GM11168 (cell line): ENCODE measurements around the gene MBTPS1.

ENCODE experiments used
- in situ Hi-C: fragments of 300-500 bp; cut with MboI; formaldehyde crosslinking; loops from one replicate; pipeline ENCODE4 v1.12.0; 2022; ENCODE audit warnings: low sequenced_read_pairs; ENCODE audit not compliant: unreplicated experiment

The MBTPS1 gene

DNA sequence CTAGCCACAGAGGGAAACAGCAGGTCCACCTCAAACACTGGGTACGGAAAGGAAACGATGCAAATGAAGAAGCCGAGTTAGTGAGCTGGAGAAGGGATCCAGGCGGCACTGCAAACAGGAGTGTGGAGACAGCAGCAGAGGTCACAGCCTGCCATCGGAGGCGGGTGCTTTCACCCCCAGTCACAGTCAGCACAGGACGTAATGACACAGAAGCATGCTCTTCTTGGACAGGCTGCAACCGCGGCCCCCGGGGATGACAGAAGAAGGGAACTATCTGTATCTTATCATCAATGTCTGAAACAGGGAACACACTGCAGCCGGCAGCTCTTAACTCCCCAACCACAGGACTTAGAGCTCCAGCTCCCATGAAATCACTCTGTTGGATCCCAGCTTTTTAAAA lies 58.1 kb downstream of the MBTPS1 start:
- in situ Hi-C loops = loop anchor here (25.0 kb wide), 1 partner anchor 96 kb away; the partner anchor contains the start of genes NECAB2 and OSGIN1

DNA sequence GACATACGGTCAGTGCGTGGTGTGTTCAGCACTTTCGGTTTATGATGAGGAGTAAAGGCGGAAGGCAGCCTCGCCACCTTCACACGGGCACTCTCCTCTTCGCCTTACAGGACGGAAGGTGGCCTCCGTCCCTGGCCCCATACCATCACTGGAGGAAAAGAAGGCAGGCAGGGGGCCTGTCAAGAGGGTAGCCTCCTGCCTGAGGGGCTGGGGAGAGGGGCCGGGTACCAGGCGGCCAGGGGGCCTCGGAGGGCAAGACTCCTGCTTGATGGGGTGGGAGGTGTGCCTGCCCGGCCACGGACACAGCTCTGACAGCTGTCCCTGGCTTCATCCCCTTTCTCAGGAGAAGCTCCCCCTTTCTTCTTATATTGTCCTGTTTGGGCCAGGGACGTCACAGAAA lies 58.5 kb downstream of the MBTPS1 start:
- in situ Hi-C loops = loop anchor here (25.0 kb wide), 1 partner anchor 96 kb away; the partner anchor contains the start of genes NECAB2 and OSGIN1

DNA sequence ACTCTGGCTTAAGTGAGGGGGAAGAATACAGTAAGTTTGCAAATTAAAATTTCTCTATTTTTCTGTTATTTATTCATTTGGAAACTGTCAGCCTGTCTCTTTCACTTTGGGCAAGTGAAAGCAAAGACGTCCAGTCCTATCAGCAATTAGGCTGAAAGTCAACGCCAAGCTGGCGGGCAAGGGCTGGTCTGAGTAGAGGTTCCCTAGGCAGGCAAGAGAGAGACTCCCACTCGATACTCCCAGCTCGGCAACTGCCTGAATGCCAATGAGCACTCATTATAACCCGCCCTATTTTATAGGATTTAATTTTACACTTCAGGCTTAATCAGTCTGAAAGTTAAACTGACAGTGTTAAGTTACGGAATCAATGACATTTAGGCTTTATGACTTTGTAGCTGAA lies 59.8 kb downstream of the MBTPS1 start:
- in situ Hi-C loops = loop anchor here (25.0 kb wide), 1 partner anchor 95 kb away; the partner anchor contains the start of genes NECAB2 and OSGIN1

DNA sequence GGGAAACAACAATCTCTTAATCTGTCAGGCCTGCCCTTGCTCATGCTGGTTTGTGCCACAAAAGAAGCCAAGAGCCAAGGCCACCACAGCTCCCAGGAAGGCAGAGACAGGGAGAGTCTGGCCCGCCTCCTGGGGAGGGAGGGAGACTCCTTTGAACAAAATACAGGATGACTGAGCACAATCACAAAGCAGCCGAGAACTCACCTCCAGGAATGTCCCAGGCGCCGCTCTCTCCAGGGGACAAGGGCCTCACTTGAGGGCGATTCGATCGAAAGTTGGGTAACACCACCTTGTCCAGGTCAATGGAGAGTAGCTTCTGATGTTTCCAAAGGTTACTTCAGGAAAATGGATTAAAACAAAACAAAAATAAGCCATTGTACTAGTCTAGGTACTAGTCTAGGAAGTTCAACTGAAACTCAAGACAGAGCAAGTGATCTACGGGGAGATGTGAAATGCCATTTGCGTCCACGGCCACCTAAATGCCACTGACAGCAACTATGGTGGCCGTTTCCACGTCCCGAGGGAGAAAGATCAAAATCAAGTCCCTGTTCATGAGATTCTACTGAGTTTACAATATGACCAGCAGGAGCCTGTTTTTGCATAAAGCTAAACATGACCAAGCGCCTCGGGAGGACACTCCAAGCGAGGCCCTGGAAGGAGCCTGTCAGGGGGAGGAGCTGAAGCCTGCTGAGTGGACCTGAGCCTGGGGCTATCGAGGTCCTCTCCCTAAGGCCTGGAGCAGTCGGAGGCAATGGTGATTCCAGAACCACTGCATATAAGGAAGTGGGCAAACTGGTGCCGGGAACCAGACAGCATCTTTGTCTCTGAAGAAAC lies 60.7 kb downstream of the MBTPS1 start:
- in situ Hi-C loops = loop anchor here (25.0 kb wide), 1 partner anchor 94 kb away; the partner anchor contains the start of genes NECAB2 and OSGIN1

DNA sequence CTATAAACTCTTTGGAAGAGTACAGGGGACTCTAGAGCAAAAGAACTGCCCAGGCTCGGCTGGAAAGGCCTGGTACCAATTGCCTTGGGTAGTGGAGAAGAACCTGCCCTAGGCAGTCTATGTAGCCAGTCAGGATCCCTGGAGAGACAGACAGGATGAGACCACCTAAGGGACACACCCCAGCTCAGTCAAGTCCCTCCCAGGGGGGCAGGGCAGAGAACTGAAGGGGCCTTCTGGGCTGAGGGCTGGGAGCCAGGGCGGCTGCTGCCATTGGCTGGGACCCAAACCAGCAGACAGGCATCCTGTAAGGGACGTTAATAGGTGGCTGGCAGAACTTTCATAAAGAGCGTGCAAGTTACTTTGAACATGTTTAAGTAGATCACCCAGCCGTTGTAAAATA lies 61.4 kb downstream of the MBTPS1 start:
- in situ Hi-C loops = loop anchor here (25.0 kb wide), 1 partner anchor 93 kb away; the partner anchor contains the start of genes NECAB2 and OSGIN1

DNA sequence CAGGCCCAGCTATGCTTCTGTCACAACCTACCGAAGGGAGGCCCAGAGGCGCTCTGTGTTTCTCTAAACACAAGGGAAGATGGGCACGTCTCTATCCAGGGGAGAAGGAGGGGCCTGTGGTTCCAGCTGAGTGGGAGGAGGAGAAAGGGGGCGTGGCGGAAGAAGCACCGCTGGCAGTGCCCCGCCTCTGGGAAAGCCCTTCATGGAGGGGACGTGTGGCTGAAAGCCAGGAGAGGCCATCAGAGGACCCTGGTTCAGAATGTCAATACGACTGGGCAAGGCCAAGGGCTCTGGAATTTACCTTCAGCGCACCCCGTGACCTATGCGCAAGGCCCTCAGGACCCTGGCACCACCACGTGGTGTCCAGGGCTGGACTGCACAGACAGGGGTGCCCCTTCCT lies 61.8 kb downstream of the MBTPS1 start:
- in situ Hi-C loops = loop anchor here (25.0 kb wide), 1 partner anchor 93 kb away; the partner anchor contains the start of genes NECAB2 and OSGIN1

DNA sequence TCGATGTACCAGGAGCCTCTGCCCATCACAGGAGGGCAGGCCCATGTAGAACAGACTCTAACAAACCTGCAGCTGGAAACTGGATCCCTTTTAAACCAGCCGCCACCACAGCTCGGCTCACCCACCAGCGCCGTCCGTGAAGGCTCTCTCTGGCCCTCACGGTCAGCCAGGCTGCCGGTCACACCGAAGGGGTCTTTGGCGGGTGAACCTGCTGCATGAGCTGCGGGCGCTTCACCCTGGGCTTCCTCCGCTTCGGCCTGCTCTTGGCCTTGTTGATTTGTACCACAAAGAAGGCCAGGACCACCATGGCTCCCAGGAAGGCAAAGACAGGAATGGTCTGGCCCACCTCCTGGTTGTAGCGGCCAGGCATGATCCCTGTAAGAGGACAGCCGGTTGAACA lies 62.5 kb downstream of the MBTPS1 start:
- in situ Hi-C loops = loop anchor here (25.0 kb wide), 1 partner anchor 92 kb away; the partner anchor contains the start of genes NECAB2 and OSGIN1

DNA sequence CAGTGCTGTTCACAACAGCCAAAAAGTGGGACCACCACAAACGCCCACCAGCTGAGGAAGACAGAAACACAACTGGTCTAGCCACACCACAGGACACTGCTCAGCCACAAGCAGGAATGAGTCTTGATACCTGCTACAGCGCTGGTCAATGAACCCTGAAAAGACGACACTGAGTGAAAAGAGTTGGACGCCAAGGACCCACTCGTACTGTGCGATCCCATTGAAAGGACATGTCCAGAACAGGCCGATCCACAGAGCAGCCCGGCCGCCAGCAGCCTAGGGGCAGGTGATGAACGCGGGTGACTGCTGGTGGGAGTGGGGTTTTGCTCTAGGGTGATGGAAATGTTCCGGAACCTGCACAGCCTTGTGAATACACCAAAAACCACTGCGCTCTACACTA lies 63.5 kb downstream of the MBTPS1 start:
- in situ Hi-C loops = loop anchor here (25.0 kb wide), 1 partner anchor 91 kb away; the partner anchor contains the start of genes NECAB2 and OSGIN1

DNA sequence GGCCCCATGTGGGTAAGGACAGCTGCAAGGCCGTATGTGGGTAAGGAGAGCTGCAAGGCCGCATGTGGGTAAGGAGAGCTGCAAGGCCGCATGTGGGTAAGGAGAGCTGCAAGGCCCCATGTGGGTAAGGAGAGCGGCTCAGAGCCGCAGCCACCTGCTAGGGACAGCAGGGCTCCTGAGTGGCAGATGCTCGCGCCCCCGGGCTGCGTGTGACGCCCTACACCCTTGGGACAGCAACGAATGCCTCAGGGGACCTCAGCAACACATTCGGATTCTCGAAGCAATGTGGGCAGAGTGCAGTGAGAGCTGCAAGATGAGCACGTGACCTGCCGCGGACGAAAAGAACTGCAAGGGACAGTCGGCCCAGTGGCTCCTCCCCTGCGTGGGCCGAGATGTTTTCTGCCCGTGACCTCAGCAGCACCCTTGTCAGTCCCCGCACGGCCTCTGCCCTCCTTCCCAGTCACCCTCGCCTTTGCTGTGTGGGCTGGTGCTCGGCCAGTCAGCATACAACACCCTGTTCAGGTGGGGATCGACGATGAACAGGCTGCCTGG lies 64.6 kb downstream of the MBTPS1 start:
- in situ Hi-C loops = loop anchor here (25.0 kb wide), 1 partner anchor 90 kb away; the partner anchor contains the start of genes NECAB2 and OSGIN1

DNA sequence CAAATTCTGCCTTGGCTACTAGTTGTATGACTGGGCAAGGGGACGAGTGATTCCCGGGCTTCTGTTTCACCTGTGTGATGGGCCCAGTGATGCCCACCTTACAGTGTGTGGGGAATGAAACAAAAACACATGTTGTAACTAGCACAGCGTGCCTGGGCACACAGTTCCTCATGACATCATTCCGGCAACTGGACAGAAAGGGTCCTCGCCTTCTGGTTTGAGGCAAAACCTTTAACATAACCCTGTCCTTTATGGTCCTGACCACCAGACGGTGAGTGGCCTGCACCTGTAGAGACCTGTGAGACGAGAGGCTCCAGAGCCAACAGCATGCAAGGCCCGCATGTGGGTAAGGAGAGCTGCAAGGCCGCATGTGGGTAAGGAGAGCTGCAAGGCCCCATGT lies 66.4 kb downstream of the MBTPS1 start:
- in situ Hi-C loops = loop anchor here (25.0 kb wide), 1 partner anchor 88 kb away; the partner anchor contains the start of genes NECAB2 and OSGIN1

DNA sequence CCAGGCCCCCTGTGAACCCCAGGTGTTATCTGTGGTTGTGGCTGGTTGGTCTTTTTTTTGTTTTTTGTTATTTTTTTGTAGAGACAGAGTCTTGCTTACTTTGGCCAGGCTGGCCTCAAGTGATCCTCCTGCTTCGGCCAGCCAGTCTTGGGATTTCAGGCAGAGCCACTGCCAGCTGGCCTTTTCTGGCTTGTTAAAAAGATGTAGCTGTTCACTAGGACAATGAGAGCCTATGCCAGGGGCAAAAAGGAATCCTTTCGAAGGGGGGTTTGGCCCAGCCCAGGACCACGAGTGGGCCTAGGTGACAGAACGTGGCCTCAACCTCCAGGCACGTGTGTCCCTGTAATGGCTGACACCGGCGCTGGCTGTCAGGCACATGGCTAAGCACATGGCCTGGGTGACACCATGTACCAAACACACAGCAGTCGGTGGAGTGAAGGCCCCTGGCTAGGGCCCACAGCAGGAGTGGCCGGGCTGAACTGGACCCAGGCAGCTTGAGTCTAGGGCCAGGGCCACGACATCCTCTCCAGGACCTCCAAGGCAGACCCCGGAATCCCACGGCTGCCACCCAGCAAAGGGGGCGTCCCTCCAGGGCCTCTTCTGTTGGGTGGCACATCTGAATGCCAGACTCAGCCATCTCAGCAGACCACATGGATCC lies 67.2 kb downstream of the MBTPS1 start:
- in situ Hi-C loops = loop anchor here (25.0 kb wide), 1 partner anchor 87 kb away; the partner anchor contains the start of genes NECAB2 and OSGIN1

DNA sequence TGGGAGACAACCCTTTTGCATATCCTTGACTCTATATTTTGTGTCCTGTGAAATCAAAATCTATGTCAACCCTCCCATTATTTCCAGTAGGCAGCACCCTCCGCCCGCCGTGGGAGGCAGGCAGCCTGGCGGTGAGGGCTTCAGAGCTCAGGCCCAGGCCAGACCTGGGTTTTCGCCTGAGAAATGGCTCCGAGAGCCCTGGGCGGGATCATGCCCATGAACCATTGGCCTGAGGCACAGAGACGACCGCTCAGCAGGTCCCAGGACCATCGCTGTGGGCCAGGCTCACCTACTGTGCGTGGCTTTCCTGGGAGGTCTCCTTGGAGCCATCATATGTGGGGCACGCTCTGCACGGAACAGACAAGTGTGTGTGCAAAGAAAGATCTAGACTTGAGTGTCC lies 67.9 kb downstream of the MBTPS1 start:
- in situ Hi-C loops = no loop called here

DNA sequence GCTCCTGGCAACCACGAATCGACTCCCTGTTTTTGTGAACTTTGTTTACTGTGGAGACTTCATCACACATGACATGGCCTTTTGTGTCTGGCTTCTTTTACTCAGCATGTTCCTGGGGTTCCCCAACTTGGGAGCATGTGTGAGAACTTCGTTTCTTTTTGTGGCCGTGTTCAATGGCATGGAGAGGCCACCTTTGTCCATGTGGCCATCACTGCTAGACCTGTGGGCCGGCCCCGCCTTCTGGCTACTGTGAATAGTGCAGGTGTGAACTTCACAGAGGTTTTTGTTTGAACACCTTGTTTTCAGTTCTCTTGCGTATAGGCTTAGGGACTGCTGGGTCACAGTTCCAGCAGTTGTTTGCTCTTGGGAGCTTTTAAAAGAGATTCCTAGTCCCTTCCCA lies 68.5 kb downstream of the MBTPS1 start:
- in situ Hi-C loops = no loop called here

DNA sequence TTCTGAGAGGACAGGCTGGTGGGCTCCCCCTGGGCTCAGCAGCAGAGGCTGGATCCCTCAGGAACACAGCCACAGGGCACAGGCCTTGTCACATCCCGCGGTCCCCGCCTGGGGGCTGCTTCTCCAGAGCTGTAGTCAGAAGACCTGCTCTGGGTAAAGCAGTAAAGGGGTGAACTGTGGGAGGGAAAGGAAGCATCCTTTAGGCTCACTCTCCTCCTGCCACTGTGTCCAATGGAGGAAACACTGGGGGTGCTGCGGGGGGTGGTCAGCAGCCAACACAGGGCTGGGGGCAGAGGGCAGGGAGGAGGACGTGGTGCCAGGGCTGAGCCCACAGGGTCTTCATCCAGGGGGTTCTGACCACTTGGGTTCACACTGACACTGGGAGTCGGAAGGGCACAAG lies 69.1 kb downstream of the MBTPS1 start:
- in situ Hi-C loops = no loop called here

DNA sequence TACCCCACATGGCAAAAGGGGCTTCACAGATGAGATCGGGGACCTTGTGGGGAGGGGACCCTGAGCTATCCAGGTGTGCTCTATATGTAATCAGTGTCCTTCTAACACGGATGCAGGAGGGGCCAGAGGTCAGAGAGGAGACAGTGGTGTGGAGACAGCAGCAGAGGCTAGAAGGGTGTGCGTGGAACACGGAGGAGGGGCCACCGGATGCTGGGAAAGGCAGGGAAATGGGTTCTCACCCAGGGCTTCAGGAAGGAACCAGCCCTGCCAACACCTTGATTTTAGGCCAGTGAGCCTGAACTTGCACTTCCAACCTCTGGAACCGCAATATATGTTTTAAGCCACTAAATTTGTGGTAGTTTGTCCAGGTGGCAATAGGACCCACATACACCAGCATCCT lies 69.5 kb downstream of the MBTPS1 start:
- in situ Hi-C loops = no loop called here

DNA sequence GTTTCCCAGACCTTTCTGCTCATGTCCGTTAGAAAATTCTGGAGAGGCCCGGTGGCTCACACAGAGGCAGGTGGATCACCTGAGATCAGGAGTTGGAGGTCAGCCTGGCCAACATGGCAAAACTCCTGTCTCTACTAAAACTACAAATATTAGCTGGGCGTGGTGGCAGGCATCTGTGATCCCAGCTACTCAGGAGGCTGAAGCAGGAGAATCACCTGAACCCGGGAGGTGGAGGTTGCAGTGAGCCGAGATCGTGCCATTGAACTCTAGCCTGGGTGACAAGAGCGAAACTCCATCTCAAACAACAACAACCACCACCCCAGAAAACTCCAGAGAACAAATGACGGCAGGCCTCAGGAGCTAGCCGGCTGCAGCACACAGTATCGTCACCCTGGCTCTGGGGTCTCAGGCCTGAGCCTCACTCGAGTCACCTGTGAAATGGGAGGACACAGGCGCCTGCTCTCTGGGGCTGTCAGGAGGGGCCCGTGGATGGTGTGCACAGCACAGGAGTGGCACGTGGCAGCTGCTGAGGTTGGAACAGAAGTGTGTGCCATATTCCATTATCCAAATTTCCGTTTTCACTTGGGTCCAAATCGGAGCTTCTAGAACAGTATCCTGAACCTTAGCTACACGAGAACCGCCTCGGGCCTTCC lies 70.8 kb downstream of the MBTPS1 start:
- in situ Hi-C loops = no loop called here

DNA sequence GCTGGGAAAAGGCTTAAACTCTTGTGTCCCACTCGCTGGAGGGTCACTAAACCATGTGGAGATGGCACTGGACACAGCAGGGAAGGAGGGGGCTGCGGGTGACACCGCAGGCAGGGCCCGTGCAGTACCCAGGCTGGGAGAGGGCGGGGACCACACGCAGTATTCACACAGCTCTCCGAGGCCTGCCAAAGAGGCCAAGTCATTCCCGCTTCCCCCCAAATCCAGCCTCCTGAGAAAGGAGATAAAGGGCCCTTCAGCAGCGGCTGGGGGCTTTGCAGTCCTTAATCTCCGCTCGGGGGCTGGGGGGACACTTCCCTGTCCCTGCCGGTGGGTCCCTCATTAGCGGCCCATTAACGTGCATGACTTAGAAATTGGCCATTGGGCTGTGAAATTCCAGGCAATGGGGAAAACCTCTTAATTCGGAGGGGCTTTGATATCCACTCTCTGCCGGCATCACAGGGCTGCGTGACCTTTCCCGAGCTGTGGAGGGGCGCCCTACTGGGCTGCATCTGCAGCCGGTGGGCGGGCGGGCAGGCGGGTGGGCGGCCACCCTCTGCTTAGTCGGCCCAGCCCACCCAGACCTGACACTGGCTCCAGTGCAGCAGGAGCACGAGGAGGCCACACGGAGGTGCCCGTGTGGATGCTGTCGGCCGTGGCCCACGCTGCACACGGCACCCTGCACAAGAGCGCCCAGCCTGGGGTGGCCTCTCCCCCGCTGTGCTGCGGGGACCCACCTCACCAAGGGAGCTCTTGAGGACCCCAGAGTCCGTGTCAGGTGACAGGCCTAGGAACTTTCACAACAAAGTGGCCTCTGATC lies 71.5 kb downstream of the MBTPS1 start:
- in situ Hi-C loops = no loop called here

DNA sequence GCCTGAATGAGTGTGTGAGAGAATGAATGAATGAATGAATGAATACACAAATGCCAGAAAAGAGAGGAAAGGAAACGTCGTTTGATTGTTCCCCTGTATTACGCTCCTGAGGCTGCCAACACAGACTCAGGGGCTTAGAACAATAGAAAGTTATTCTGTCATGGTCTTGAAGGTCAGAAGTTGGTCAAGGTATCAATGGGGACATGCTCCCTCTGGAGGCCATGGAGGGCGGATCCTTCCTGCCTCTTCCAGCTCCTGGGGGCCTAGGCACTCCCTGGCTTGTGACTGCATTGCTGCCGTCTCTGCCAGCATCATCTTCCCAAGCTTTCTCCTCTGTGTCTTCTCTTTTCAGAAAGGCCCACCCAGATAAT lies 72.6 kb downstream of the MBTPS1 start:
- in situ Hi-C loops = no loop called here

DNA sequence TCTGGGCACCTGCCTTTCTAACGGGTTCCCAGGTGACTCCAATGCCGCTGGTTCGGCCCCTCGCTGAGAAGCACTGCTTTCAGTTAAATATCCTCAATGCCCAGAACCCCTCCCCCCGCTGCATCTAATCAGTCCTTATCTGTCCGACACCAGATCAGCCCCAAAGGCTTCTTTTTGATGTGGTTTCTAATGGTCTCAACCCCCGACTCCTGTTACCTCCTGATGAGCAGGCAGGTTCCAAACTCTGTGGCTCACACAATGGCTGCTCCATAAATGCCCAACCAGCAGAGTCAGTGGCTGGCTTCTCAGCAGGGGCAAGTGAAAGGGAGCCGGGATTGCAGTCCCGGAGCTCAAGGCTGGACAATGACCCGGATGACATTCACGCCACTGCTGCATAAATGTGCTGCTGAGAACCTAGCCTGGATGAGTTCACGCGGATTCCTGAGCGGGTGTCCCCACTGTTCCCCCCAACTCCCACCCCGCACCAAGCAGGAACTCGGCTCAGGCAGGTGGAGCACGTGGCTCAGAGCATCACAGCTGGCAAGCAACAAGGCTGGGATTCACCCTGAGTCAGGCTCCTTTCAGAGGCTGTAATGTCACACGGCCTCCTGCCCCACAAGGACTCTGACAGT lies 73.1 kb downstream of the MBTPS1 start:
- in situ Hi-C loops = no loop called here
